GM12878 (cell line): ENCODE data around the gene RAB34. TPM values are rescaled to one million over a fixed set of nuclear protein-coding genes. Genes with fewer than 3 reads are reported as not detected.

ENCODE experiments used
- ATAC-seq: fragments of 200-7000 bp; cut with Tn5 transposase; 3 replicates; pipeline ENCODE4 v1.9.1; 2020; ENCODE audit warnings: mild to moderate bottlenecking, moderate library complexity
- BruUV-seq: library from RNA; stranded (reverse); fragments of 400-500 nt; replicated peaks from 2 replicates; lab custom pipeline; 2021; lab: Mats Ljungman, UMichigan
- CTCF ChIA-PET: fragments of 300-600 bp; sonication (Branson Sonifier 250); formaldehyde crosslinking; extraction: SDS; loops from one replicate; lab custom pipeline; 2021; ENCODE audit warnings: inconsistent platforms; lab: Yijun Ruan, JAX
- POLR2A ChIA-PET: fragments of 350-600 bp; formaldehyde crosslinking; extraction: SDS; loops from one replicate; lab custom pipeline; 2021; ENCODE audit warnings: inconsistent platforms; lab: Charles Lee
- RAD21 ChIA-PET: fragments of 300-600 bp; sonication (Branson Sonifier 250); formaldehyde crosslinking; loops from one replicate; lab custom pipeline; 2023; ENCODE audit warnings: antibody characterized with exemption; ENCODE audit not compliant: unreplicated experiment; lab: Charles Lee
- SMC1A ChIA-PET: fragments of 300-600 bp; sonication (Branson Sonifier 250); formaldehyde crosslinking; loops from one replicate; lab custom pipeline; 2023; ENCODE audit not compliant: unreplicated experiment, uncharacterized antibody; lab: Charles Lee
- DNase-seq: peaks from one replicate; pipeline ENCODE4 v3.0.0-alpha.2; 2011; ENCODE audit warnings: low read depth, low spot score
- FAIRE-seq: peaks from 3 replicates; lab custom pipeline; 2011; peaks lifted over from hg19 to GRCh38; lab: Jason Lieb, UNC
- H2AFZ ChIP-seq: 2 replicates; pipeline ENCODE4 v1.6.0; 2011; ENCODE audit warnings: low read depth, low read length, control low read depth; ENCODE audit not compliant: control insufficient read depth
- H3K27ac ChIP-seq: 2 replicates; pipeline ENCODE4 v1.5.1; 2011; ENCODE audit warnings: control low read depth; ENCODE audit not compliant: control insufficient read depth, insufficient read depth
- H3K27me3 ChIP-seq, 2 experiments: replicated peaks in 1 of 2; 2 replicates each; pipeline versions ENCODE4 v1.6.0 to v1.6.1; 2011; ENCODE audit warnings: low read length in 1 of 2; ENCODE audit not compliant: control insufficient read depth in 2 of 2, insufficient read depth in 2 of 2
- H3K36me3 ChIP-seq, 2 experiments: 2 replicates each; pipeline ENCODE4 v1.5.1; 2011; ENCODE audit warnings: low read length in 1 of 2; ENCODE audit not compliant: control insufficient read depth in 2 of 2, insufficient read depth in 2 of 2
- H3K4me1 ChIP-seq: 2 replicates; pipeline ENCODE4 v1.6.1; 2011; ENCODE audit warnings: mild to moderate bottlenecking, low read length, moderate library complexity, mixed read lengths; ENCODE audit not compliant: control insufficient read depth, insufficient read depth
- H3K4me2 ChIP-seq: 2 replicates; pipeline ENCODE4 v1.6.0; 2011; ENCODE audit warnings: control low read depth; ENCODE audit not compliant: control insufficient read depth, insufficient read depth
- H3K4me3 ChIP-seq: fragments of 200-600 bp; sonication (generic); 2 replicates; pipeline ENCODE4 v1.5.1; 2016
- H3K79me2 ChIP-seq: 2 replicates; pipeline ENCODE4 v1.6.0; 2011; ENCODE audit warnings: low read length; ENCODE audit not compliant: control insufficient read depth, insufficient read depth
- H3K9ac ChIP-seq: 2 replicates; pipeline ENCODE4 v1.8.0; 2011; ENCODE audit warnings: low read length, control low read depth, mixed read lengths; ENCODE audit not compliant: control insufficient read depth, insufficient read depth
- H3K9me3 ChIP-seq: replicated peaks from 3 replicates; pipeline ENCODE4 v1.5.1; 2011; ENCODE audit warnings: mild to moderate bottlenecking, low read length; ENCODE audit not compliant: control insufficient read depth, insufficient read depth
- H4K20me1 ChIP-seq: 2 replicates; pipeline ENCODE4 v1.6.0; 2011; ENCODE audit not compliant: control insufficient read depth, insufficient read depth
- BHLHE40 ChIP-seq, 2 experiments: fragments of 450-650 bp in 1 of 2; IDR thresholded peaks; 2 replicates each; pipeline ENCODE4 v1.6.1; 2011 to 2017; ENCODE audit warnings: low read depth in 2 of 2, borderline replicate concordance in 1 of 2, improper control_type of control experiment in 1 of 2, low read length in 1 of 2, mild to moderate bottlenecking in 1 of 2
- KDM1A ChIP-seq: fragments of 200-600 bp; sonication (generic); IDR thresholded peaks from 2 replicates; pipeline ENCODE4 v1.6.1; 2016; ENCODE audit warnings: borderline replicate concordance
- ZNF207 ChIP-seq: fragments of 450-650 bp; IDR thresholded peaks from 2 replicates; pipeline ENCODE4 v1.6.1; 2014; ENCODE audit warnings: antibody characterized with exemption, mild to moderate bottlenecking, borderline replicate concordance
- ZNF217 ChIP-seq: fragments of 450-650 bp; IDR thresholded peaks from 2 replicates; pipeline ENCODE4 v1.6.1; 2017; ENCODE audit warnings: antibody characterized with exemption, mild to moderate bottlenecking
- ZNF274 ChIP-seq: IDR thresholded peaks from one replicate; pipeline ENCODE4 v1.8.0; 2011; ENCODE audit not compliant: insufficient read length, insufficient read depth
- WGBS: methylation state at CpG from one replicate; pipeline ENCODE4 v1.1.6; 2016; ENCODE audit warnings: low lambda C conversion rate; ENCODE audit not compliant: insufficient replicate concordance, insufficient coverage; ENCODE audit errors: missing lambda C conversion rate; 5-methylcytosine and 5-hydroxymethylcytosine counted together
- in situ Hi-C: fragments of 300-500 bp; cut with MboI; formaldehyde crosslinking; loops from 9 replicates; pipeline ENCODE4 v1.14.3; 2018; ENCODE audit warnings: mixed read lengths
- intact Hi-C: fragments of 100-400 bp; cut with micrococcal nuclease; formaldehyde crosslinking; loops from one replicate; pipeline ENCODE4 v1.14.2; 2022; ENCODE audit not compliant: unreplicated experiment
- polyA plus RNA-seq, 11 experiments: library from polyadenylated mRNA; depleted of rRNA in 4 of 11; unstranded in 6 of 11; stranded (reverse) in 5 of 11; fragments of >200 nt; fragmentation: Nextera tagmentation in 4 of 11; fragmentation: Illumina TruSeq in 1 of 11; extraction: Ambion mirVana in 4 of 11; extraction: Trizol in 1 of 11; gene quantifications; 1 replicate in 1 of 11; 2 replicates in 10 of 11; pipeline versions ENCODE4 v1.2.1 to v1.2.3, GENCODE V29; 2011 to 2016; ENCODE audit warnings: inconsistent platforms in 2 of 11, missing spikeins in 2 of 11, low read depth in 1 of 11
- total RNA-seq, 4 experiments: library from RNA; depleted of rRNA in 3 of 4; stranded (reverse); fragments of >200 nt in 3 of 4; fragmentation: Illumina TruSeq in 1 of 4; extraction: Trizol in 1 of 4; gene quantifications; 2 replicates each; pipeline versions ENCODE4 v1.2.1 to v1.2.3, GENCODE V29; 2013 to 2021
- TF ChIP-seq, protein P1 (sequence below): fragments of 450-650 bp; IDR thresholded peaks from 2 replicates; pipeline ENCODE4 v1.6.1; 2018; ENCODE audit warnings: borderline replicate concordance, mild to moderate bottlenecking; ENCODE audit not compliant: partially characterized antibody
- TF ChIP-seq, protein P2 (sequence below): fragments of 450-650 bp; IDR thresholded peaks from 2 replicates; pipeline ENCODE4 v1.6.1; 2017; ENCODE audit warnings: borderline replicate concordance
- TF ChIP-seq, protein P3 (sequence below): IDR thresholded peaks from 2 replicates; pipeline ENCODE4 v1.6.1; 2011; ENCODE audit warnings: mild to moderate bottlenecking, low read depth, low read length, moderate library complexity; ENCODE audit not compliant: insufficient replicate concordance
- TF ChIP-seq, protein P4 (sequence below): IDR thresholded peaks from 2 replicates; pipeline ENCODE4 v1.6.1; 2012; ENCODE audit warnings: low read depth, low read length, improper control_type of control experiment

The RAB34 gene
- total and polyA plus RNA-seq, 10 of the 15 experiments (the other 5 are each of a cell fraction or from before 2014, with no cell fraction given): 0.37 to 46.4 (median 32.8) TPM

DNA sequence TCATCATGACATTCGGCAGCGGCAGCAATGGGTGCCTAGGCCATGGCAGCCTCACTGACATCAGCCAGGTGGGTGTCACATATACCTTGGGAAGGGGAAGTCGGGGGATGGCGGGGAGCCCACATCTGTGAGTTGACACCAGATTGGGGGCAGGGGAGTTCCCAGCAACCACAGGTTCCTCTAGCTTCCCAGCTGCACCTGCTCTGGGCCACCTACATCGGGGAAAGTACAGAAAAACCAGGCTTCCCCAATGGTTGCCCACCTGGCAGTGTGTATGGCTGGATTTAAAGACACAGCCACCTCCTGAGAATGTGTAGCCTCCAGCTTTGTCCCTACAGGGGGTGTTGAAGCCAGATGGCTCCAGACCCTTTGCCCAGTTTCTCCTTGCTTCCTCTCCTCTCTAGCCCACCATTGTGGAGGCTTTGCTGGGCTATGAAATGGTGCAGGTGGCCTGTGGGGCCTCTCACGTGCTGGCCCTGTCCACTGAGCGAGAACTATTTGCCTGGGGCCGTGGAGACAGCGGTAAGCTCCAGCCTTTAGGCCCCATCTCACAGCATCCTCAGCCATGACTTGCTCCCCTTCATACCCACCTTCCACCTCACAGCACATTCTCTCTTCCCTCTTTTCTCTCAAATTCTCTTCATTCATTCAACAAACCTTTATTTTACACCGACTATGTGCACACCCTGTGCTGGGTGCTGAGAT, 21.2 kb upstream of the RAB34 start (continued):
- TF ChIP-seq, protein P1, sequence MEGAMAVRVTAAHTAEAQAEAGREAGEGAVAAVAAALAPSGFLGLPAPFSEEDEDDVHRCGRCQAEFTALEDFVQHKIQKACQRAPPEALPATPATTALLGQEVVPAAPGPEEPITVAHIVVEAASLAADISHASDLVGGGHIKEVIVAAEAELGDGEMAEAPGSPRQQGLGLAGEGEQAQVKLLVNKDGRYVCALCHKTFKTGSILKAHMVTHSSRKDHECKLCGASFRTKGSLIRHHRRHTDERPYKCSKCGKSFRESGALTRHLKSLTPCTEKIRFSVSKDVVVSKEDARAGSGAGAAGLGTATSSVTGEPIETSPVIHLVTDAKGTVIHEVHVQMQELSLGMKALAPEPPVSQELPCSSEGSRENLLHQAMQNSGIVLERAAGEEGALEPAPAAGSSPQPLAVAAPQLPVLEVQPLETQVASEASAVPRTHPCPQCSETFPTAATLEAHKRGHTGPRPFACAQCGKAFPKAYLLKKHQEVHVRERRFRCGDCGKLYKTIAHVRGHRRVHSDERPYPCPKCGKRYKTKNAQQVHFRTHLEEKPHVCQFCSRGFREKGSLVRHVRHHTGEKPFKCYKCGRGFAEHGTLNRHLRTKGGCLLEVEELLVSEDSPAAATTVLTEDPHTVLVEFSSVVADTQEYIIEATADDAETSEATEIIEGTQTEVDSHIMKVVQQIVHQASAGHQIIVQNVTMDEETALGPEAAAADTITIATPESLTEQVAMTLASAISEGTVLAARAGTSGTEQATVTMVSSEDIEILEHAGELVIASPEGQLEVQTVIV: no peak
- no peak for TF ChIP-seq ZNF207
- TF ChIP-seq, all 136 proteins: peak for 32

DNA sequence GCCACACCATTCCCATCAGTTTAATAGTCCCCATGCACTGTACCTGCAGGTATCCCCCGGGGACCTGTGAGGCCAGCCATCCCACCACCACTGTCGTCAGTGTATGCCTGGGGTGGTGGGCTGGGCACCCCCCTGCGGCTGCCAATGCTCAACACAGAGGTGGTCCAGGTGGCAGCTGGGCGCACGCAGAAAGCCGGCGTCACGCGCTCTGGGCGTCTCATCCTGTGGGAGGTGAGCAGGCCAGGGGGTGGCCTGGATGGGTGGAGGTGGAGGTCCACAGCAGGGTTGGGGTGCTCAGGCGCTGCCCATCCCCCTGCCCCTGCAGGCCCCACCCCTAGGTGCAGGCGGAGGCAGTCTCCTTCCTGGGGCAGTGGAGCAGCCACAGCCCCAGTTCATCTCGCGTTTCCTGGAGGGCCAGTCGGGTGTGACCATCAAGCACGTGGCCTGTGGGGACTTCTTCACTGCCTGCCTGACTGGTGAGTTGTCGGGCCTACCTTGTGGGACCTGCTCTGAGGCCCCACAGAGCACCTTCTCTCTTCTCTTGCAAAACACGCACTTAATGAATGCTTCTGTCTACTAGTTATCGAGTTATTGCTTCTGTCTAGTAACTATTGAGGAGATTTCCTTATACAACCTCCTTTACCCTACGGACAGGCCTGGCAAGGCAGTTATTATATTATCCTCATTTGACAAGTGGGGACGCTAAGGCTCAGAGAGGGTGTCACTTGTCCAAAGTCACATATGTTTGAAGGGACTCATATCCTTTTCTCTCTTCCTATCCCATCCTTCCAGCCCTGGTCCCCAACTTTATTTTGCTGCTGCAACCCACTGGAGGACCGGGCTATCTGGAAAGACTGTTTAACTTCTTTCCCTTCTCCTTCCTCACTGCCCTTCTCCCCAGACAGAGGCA, 20.4 kb upstream of the RAB34 start:
- POLR2A ChIA-PET: interaction anchor here (0.8 to 15.2 kb wide), 2 partner anchors 11 to 157 kb away, joined by 7 to 485 read pairs; partner anchors contain the start of genes NEK8, RPL23A and TLCD1
- peaks cover 74% of the 10 kb centered on the region for H3K4me1 ChIP-seq
- ATAC-seq: peak; percentile 88
- TF ChIP-seq, protein P2, sequence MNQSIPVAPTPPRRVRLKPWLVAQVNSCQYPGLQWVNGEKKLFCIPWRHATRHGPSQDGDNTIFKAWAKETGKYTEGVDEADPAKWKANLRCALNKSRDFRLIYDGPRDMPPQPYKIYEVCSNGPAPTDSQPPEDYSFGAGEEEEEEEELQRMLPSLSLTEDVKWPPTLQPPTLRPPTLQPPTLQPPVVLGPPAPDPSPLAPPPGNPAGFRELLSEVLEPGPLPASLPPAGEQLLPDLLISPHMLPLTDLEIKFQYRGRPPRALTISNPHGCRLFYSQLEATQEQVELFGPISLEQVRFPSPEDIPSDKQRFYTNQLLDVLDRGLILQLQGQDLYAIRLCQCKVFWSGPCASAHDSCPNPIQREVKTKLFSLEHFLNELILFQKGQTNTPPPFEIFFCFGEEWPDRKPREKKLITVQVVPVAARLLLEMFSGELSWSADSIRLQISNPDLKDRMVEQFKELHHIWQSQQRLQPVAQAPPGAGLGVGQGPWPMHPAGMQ: no peak
- TF ChIP-seq, protein P3, sequence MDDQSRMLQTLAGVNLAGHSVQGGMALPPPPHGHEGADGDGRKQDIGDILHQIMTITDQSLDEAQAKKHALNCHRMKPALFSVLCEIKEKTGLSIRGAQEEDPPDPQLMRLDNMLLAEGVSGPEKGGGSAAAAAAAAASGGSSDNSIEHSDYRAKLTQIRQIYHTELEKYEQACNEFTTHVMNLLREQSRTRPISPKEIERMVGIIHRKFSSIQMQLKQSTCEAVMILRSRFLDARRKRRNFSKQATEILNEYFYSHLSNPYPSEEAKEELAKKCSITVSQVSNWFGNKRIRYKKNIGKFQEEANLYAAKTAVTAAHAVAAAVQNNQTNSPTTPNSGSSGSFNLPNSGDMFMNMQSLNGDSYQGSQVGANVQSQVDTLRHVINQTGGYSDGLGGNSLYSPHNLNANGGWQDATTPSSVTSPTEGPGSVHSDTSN: no peak
- TF ChIP-seq ZNF217 (no peak), BHLHE40 (IDR thresholded peaks at IDR 0.05; ENCODE audit: borderline replicate concordance in 1 of 2, low read depth in 2 of 2, low read length in 1 of 2) (peak; percentile 91 to 94), ZNF274 (no peak), KDM1A (no peak)
- TF ChIP-seq, protein P4, sequence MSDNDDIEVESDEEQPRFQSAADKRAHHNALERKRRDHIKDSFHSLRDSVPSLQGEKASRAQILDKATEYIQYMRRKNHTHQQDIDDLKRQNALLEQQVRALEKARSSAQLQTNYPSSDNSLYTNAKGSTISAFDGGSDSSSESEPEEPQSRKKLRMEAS: peak; percentile 98

More for the DNA sequence above, 20.4 kb upstream of the RAB34 start:
- in situ Hi-C loops: loop anchor here (25.0 kb wide), 1 partner anchor 1276 kb away; the partner anchor contains the start of gene KSR1
- Histone ChIP-seq H3K27me3 (no peaks in the 10 kb centered on the region), H3K79me2 (peaks cover 27% of the 10 kb centered on the region), H4K20me1 (no peaks in the 10 kb centered on the region), H3K36me3 (peaks cover 0 to 8% of the 10 kb centered on the region in 2 experiments; a peak in 2 of 4 replicates), H3K4me3 (peak overlapping the region; percentile 60), H3K4me2 (peak overlapping the region; percentile 76), H2AFZ (peak overlapping the region; percentile 46), H3K9ac (peak overlapping the region; percentile 73), H3K27ac (peak overlapping the region; percentile 96), H3K9me3 (peaks cover 8% of the 10 kb centered on the region; the same call in 2 of the 3 replicates)
- intact Hi-C loops: loop anchor here (1.0 kb wide), 1 partner anchor 10 kb away; the partner anchor contains the start of gene NEK8
- peak; percentile 89 for DNase-seq
- ChIA-PET CTCF (interaction anchor here (1.1 to 7.4 kb wide), 3 partner anchors 10 to 14 kb away, joined by 3 to 95 read pairs (median 7); partner anchors contain the start of genes NEK8 and TLCD1), RAD21 (interaction anchor here (1.5 to 17.4 kb wide), 2 partner anchors 11 kb away, joined by 7 to 375 read pairs; partner anchors contain the start of genes NEK8 and TLCD1), SMC1A (interaction anchor here (0.7 to 17.8 kb wide), 3 partner anchors 9 to 155 kb away, joined by 3 to 326 read pairs (median 5); partner anchors contain the start of genes NEK8 and TLCD1)
- 2% methylated on average over 22 of the region's 22 CpGs for WGBS
- peak; percentile 62 for FAIRE-seq
- BruUV-seq: TSS peak; percentile 89
